ENCODE measurements around the gene GET4. TPM values are rescaled to one million over a fixed set of nuclear protein-coding genes. Genes with fewer than 3 reads are reported as not detected.
A peak's percentile ranks its signal among the peaks of the same experiment; 100 is the strongest.

GET4 gene
- total and polyA plus RNA-seq, 10 of the 15 experiments (the other 5 are each of a cell fraction or from before 2014, with no cell fraction given) = 0.66 to 73.8 (median 34.0) TPM

GRCh38 chr7:832167-832967 lies 44.0 kb upstream of the GET4 start, which contains the start of gene SUN1:
SUN1 (plus strand) TSS chr7:832476; CDS start chr7:832525, 49 bp downstream.
- Histone ChIP-seq H3K4me3 (peak within 1 kb of the TSS; percentile 31), H3K4me1 (ENCODE audit: control insufficient read depth, insufficient read depth, low read length) (peaks cover 27% of the 10 kb centered on the region), H2AFZ (ENCODE audit: control insufficient read depth, low read depth, low read length) (no peak within 1 kb of the TSS), H3K79me2 (ENCODE audit: control insufficient read depth, insufficient read depth, low read length) (peaks cover 53% of the 10 kb centered on the region), H3K4me2 (ENCODE audit: control insufficient read depth, insufficient read depth) (peak within 1 kb of the TSS; percentile 92), H3K27ac (ENCODE audit: control insufficient read depth, insufficient read depth) (peak within 1 kb of the TSS; percentile 77), H3K9ac (ENCODE audit: control insufficient read depth, insufficient read depth, low read length) (peak within 1 kb of the TSS; percentile 48), H3K9me3 (replicated peaks; ENCODE audit: control insufficient read depth, insufficient read depth, low read length) (no peaks in the 10 kb centered on the region), H4K20me1 (ENCODE audit: control insufficient read depth, insufficient read depth) (no peaks in the 10 kb centered on the region; the same call in 1 of the 2 replicates), H3K36me3 (ENCODE audit: control insufficient read depth in 2 of 2, insufficient read depth in 2 of 2, low read length in 1 of 2) (peaks cover 5 to 12% of the 10 kb centered on the region in 2 experiments; a peak in 3 of 4 replicates), H3K27me3 (replicated peaks in 1 of 2; ENCODE audit: control insufficient read depth in 2 of 2, insufficient read depth in 2 of 2, low read length in 1 of 2) (no peaks in the 10 kb centered on the region)
- ChIA-PET RAD21 (ENCODE audit: unreplicated experiment) (interaction anchor here (0.8 to 1.7 kb wide), 4 partner anchors 11 to 41 kb away, joined by 3 to 14 read pairs (median 6); no protein-coding TSS in a partner anchor), SMC1A (ENCODE audit: uncharacterized antibody, unreplicated experiment) (interaction anchor here (0.9 to 2.5 kb wide), 8 partner anchors 15 to 98 kb away, joined by 3 to 11 read pairs (median 4); partner anchors contain the start of gene GET4), POLR2A (interaction anchor here (0.5 to 6.4 kb wide), 4 partner anchors 14 to 24 kb away, joined by 3 to 34 read pairs (median 10); no protein-coding TSS in a partner anchor), CTCF (interaction anchor here (0.7 to 1.5 kb wide), 8 partner anchors 10 to 44 kb away, joined by 3 to 8 read pairs (median 3); no protein-coding TSS in a partner anchor)
- FAIRE-seq = peak; percentile 13
- in situ Hi-C loops (cut with MboI) = no loop called here
- intact Hi-C loops (cut with micrococcal nuclease; ENCODE audit: unreplicated experiment) = no loop called here
- 46% methylated on average over 24 of the region's 24 CpGs for WGBS (ENCODE audit: insufficient coverage, insufficient replicate concordance, low lambda C conversion rate, missing lambda C conversion rate)
- TF ChIP-seq MLLT1 (IDR thresholded peaks at IDR 0.05) (peak; percentile 85), EED (IDR thresholded peaks at IDR 0.05; ENCODE audit: low read depth) (peak; percentile 22; the same call in 1 of the 2 replicates), CHD4 (IDR thresholded peaks at IDR 0.05) (0 out of 2 replicates have a peak, but pooled peaks have one; percentile 16), NR2F1 (conservative IDR thresholded peaks at IDR 0.05) (no peak), BMI1 (IDR thresholded peaks at IDR 0.05; ENCODE audit: borderline replicate concordance) (peak; percentile 25; the same call in 1 of the 2 replicates)
- no TSS peak for BruUV-seq (replicated peaks)
- peak; percentile 79 for ATAC-seq
- peak; percentile 26 for DNase-seq (ENCODE audit: low read depth, low spot score)
